Measurements from ENCODE around the gene PLEKHN1.

PLEKHN1 gene

DNA sequence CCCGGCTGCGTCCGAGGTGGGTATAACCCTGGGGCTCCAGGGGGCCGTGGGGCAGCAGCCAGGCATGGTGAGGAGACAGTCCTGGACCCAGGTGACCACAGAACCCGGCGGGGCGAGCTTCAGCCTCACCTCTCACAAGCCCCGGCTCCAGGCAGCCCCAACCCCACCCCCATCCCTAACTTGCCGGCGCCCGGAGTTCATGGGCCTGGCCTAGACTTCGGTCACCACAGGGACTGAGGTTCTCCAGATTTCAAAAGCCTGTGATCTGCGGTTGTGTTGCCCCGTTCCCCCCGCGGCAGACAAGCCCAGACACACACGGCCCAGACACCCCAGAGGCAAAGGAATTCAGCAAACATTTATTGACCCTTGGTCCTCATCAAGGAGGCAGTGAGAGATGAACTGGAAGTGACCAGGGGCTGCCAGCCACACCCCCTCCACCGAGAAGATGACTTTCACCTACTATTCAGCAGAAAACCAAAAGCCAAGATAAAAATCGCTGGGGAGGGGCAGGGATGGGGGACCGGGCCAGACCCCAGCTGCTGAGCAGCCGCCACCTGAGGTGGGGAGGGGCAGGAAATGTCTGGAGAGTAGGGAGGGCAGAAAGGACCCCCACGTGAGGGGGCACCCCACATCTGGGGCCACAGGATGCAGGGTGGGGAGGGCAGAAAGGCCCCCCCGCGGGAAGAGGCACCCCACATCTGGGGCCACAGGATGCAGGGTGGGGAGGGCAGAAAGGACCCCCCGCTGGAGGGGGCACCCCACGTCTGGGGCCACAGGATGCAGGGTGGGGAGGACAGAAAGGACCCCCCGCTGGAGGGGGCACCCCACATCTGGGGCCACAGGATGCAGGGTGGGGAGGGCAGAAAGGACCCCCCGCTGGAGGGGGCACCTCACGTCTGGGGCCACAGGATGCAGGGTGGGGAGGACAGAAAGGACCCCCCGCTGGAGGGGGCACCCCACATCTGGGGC, 29.7 kb downstream of the PLEKHN1 start (continued):
- no peak for TF ChIP-seq ZNF324 (tag by site-specific recombination; IDR thresholded peaks at IDR 0.05)
- TF ChIP-seq ZNF174 (tag by site-specific recombination; IDR thresholded peaks at IDR 0.05), result no peak
- TF ChIP-seq HOXD13 (CRISPR knock-in tag; IDR thresholded peaks at IDR 0.05; ENCODE audit: borderline replicate concordance), result no peak
- TF ChIP-seq ZNF175 (tag by site-specific recombination; IDR thresholded peaks at IDR 0.05), result no peak
- no peak for TF ChIP-seq ZFP3 (tag by site-specific recombination; IDR thresholded peaks at IDR 0.05; ENCODE audit: low read depth)
- peak; percentile 63 for TF ChIP-seq GLIS2 (tag by site-specific recombination; IDR thresholded peaks at IDR 0.05)
- TF ChIP-seq ZNF354C (tag by site-specific recombination; IDR thresholded peaks at IDR 0.05; ENCODE audit: borderline replicate concordance, low read depth), result no peak
- TF ChIP-seq ZNF560 (tag by site-specific recombination; IDR thresholded peaks at IDR 0.05; ENCODE audit: borderline replicate concordance), result no peak

DNA sequence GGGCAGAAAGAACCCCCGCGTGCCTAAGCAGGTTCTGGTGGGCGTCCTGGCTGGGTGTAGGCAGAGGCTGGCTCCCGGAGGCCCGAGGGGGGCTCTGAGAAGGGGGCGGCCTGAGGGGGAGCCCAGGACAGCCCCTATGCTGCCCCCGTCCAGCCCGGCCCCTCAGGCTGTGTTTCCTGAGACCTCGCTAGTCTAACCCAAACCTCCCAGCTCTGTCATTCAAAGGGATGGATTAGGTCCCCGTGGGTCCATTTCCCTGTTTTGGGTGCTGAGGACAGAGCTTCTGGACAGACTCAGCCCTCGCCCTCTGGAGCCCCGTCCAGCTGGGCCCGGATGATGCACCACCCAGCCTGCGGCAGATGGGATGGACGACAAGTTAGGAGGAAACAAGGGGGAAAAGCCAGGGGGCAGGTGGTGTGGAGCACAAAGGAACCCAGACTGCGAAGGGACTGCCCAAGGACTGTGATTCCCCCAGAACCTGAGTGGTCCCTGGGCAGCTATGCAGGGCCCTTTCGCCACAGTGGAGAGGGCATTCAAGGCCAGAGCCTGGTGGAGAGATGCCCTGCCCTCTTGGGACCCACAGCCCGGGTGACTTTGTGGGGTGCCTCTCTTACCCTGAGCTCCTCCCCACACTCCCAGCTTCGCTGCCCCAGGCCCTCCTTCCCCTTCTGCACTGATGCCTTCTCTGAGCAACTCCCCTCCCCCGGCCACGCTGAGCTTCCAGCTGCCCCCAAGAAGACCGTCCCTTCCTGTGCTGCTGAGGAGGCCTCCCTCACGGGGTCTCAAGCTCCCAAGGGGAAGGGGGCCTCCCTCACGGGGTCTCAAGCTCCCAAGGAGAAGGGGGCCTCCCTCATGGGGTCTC, 30.8 kb downstream of the PLEKHN1 start:
- H3K4me3 ChIP-seq (ENCODE audit: low read depth, low read length), result peak overlapping the region; percentile 74
- H3K4me1 ChIP-seq (ENCODE audit: control insufficient read depth, insufficient read depth, low read length), result 0 out of 2 replicates have a peak, but pooled peaks cover 3% of the 10 kb centered on the region
- H3K27ac ChIP-seq (ENCODE audit: extremely low read depth, low read depth, low read length), result peak overlapping the region; percentile 97
- ChIA-PET POLR2A (interaction anchor here (0.5 to 6.5 kb wide), 8 partner anchors 10 to 95 kb away, joined by 3 to 44 read pairs (median 5); partner anchors contain the start of genes AGRN and ISG15), CTCF (interaction anchor here (0.8 to 1.8 kb wide), 3 partner anchors 12 to 67 kb away, joined by 3 to 11 read pairs (median 5); no protein-coding TSS in a partner anchor)
- no peaks in the 10 kb centered on the region for H3K9me3 ChIP-seq (ENCODE audit: control insufficient read depth, insufficient read depth, low read depth, low read length)
- H3K36me3 ChIP-seq (ENCODE audit: control insufficient read depth in 2 of 2, insufficient read depth in 1 of 2, low read length in 2 of 2), result peaks cover 0 to 26% of the 10 kb centered on the region in 2 experiments; a peak in 1 of 3 replicates
- TF ChIP-seq ZNF274 (IDR thresholded peaks at IDR 0.05; ENCODE audit: low read length) (no peak), ZNF274 (tag by site-specific recombination; IDR thresholded peaks at IDR 0.05; ENCODE audit: borderline replicate concordance) (no peak), ZBTB7A (tag by site-specific recombination; IDR thresholded peaks at IDR 0.05; ENCODE audit: low read depth) (peak; percentile 61; the same call in 1 of the 2 replicates), ZNF2 (tag by site-specific recombination; IDR thresholded peaks at IDR 0.05) (0 out of 2 replicates have a peak, but pooled peaks have one; percentile 22), ZBTB8A (tag by site-specific recombination; IDR thresholded peaks at IDR 0.05) (peak; percentile 84), ZIC2 (tag by site-specific recombination; IDR thresholded peaks at IDR 0.05) (no peak), ZFHX2 (tag by site-specific recombination; conservative IDR thresholded peaks at IDR 0.05) (peak; percentile 74), TCF7L2 (IDR thresholded peaks at IDR 0.05; ENCODE audit: borderline replicate concordance, low read depth, low read length) (no peak), GLIS1 (tag by site-specific recombination; IDR thresholded peaks at IDR 0.05) (peak; percentile 6; the same call in 1 of the 2 replicates), ZNF549 (tag by site-specific recombination; IDR thresholded peaks at IDR 0.05) (no peak), ZNF747 (tag by site-specific recombination; IDR thresholded peaks at IDR 0.05) (no peak), WT1 (tag by site-specific recombination; IDR thresholded peaks at IDR 0.05) (peak; percentile 13; the same call in 1 of the 2 replicates), EGR2 (tag by site-specific recombination; IDR thresholded peaks at IDR 0.05; ENCODE audit: low read depth) (peak; percentile 59; the same call in 1 of the 2 replicates), ZNF501 (tag by site-specific recombination; IDR thresholded peaks at IDR 0.05) (peak; percentile 37; the same call in 1 of the 2 replicates), ZBTB48 (tag by site-specific recombination; IDR thresholded peaks at IDR 0.05) (peak; percentile 93), BCL11B (tag by site-specific recombination; IDR thresholded peaks at IDR 0.05; ENCODE audit: low read depth) (0 out of 2 replicates have a peak, but pooled peaks have one; percentile 23)
- TF ChIP-seq, protein P1, sequence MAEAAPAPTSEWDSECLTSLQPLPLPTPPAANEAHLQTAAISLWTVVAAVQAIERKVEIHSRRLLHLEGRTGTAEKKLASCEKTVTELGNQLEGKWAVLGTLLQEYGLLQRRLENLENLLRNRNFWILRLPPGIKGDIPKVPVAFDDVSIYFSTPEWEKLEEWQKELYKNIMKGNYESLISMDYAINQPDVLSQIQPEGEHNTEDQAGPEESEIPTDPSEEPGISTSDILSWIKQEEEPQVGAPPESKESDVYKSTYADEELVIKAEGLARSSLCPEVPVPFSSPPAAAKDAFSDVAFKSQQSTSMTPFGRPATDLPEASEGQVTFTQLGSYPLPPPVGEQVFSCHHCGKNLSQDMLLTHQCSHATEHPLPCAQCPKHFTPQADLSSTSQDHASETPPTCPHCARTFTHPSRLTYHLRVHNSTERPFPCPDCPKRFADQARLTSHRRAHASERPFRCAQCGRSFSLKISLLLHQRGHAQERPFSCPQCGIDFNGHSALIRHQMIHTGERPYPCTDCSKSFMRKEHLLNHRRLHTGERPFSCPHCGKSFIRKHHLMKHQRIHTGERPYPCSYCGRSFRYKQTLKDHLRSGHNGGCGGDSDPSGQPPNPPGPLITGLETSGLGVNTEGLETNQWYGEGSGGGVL (tag by site-specific recombination; IDR thresholded peaks at IDR 0.05), result peak; percentile 68
- TF ChIP-seq, protein P2, sequence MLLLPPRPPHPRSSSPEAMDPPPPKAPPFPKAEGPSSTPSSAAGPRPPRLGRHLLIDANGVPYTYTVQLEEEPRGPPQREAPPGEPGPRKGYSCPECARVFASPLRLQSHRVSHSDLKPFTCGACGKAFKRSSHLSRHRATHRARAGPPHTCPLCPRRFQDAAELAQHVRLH (tag by site-specific recombination; IDR thresholded peaks at IDR 0.05), result no peak
- TF ChIP-seq, protein P3, sequence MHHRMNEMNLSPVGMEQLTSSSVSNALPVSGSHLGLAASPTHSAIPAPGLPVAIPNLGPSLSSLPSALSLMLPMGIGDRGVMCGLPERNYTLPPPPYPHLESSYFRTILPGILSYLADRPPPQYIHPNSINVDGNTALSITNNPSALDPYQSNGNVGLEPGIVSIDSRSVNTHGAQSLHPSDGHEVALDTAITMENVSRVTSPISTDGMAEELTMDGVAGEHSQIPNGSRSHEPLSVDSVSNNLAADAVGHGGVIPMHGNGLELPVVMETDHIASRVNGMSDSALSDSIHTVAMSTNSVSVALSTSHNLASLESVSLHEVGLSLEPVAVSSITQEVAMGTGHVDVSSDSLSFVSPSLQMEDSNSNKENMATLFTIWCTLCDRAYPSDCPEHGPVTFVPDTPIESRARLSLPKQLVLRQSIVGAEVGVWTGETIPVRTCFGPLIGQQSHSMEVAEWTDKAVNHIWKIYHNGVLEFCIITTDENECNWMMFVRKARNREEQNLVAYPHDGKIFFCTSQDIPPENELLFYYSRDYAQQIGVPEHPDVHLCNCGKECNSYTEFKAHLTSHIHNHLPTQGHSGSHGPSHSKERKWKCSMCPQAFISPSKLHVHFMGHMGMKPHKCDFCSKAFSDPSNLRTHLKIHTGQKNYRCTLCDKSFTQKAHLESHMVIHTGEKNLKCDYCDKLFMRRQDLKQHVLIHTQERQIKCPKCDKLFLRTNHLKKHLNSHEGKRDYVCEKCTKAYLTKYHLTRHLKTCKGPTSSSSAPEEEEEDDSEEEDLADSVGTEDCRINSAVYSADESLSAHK (tag by site-specific recombination; IDR thresholded peaks at IDR 0.05), result 0 out of 2 replicates have a peak, but pooled peaks have one; percentile 8
- TF ChIP-seq, protein P4, sequence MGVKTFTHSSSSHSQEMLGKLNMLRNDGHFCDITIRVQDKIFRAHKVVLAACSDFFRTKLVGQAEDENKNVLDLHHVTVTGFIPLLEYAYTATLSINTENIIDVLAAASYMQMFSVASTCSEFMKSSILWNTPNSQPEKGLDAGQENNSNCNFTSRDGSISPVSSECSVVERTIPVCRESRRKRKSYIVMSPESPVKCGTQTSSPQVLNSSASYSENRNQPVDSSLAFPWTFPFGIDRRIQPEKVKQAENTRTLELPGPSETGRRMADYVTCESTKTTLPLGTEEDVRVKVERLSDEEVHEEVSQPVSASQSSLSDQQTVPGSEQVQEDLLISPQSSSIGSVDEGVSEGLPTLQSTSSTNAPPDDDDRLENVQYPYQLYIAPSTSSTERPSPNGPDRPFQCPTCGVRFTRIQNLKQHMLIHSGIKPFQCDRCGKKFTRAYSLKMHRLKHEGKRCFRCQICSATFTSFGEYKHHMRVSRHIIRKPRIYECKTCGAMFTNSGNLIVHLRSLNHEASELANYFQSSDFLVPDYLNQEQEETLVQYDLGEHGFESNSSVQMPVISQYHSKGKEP (tag by site-specific recombination; IDR thresholded peaks at IDR 0.05), result 0 out of 2 replicates have a peak, but pooled peaks have one; percentile 17

Data from HEK293 (cell line).